D721Med (cell line): Measurements from ENCODE around the gene HOMER3.

Experiments
- DNase-seq: peaks from one replicate; pipeline ENCODE4 v3.0.0; 2011; ENCODE audit warnings: low spot score; ENCODE audit not compliant: insufficient read length
- FAIRE-seq: peaks from 2 replicates; lab custom pipeline; 2011; peaks lifted over from hg19 to GRCh38; lab: Jason Lieb, UNC
- TF ChIP-seq, protein P1 (sequence below): IDR thresholded peaks from 2 replicates; pipeline ENCODE4 v1.5.1; 2012; ENCODE audit warnings: mild to moderate bottlenecking, control low read depth; ENCODE audit not compliant: insufficient read depth; ENCODE audit errors: missing control alignments

Gene HOMER3

GRCh38 chr19:18894254-18895037 lies 46.6 kb downstream of the HOMER3 start:
- FAIRE-seq (no peak), DNase-seq (peak; percentile 99)
- TF ChIP-seq, protein P1, sequence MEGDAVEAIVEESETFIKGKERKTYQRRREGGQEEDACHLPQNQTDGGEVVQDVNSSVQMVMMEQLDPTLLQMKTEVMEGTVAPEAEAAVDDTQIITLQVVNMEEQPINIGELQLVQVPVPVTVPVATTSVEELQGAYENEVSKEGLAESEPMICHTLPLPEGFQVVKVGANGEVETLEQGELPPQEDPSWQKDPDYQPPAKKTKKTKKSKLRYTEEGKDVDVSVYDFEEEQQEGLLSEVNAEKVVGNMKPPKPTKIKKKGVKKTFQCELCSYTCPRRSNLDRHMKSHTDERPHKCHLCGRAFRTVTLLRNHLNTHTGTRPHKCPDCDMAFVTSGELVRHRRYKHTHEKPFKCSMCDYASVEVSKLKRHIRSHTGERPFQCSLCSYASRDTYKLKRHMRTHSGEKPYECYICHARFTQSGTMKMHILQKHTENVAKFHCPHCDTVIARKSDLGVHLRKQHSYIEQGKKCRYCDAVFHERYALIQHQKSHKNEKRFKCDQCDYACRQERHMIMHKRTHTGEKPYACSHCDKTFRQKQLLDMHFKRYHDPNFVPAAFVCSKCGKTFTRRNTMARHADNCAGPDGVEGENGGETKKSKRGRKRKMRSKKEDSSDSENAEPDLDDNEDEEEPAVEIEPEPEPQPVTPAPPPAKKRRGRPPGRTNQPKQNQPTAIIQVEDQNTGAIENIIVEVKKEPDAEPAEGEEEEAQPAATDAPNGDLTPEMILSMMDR, result no peak

DNA sequence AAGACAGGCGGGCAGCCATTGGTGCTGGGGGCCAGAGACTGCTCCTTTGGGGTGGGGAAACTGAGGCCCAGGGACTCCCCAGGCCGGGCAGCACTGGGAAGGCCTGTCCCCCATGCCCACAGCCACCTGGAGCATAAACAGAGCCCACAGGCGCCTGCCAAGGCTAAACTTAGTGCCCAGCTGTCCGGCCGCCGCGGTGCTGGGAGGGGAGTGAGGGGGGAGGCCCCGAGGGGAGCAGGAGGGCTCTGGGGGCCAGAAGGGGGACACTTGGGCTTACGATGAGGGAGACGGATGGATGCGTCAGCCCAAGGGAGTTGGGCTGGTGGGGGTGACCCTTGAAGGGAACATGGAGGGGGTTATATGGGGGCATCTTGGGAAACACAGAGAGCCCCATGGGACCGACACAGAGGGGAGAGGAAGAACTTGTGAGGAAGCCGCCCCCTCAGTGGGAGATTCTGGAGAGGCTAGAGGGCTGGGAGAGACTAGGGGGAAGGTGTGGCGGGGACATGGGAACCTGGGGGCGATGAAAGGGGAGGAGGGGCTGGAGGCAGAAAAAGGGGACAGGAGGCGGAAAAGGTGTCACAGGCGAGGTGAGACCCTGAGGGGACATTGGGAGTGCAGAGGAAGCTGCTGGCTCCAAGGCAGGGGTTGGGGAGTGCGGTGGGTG lies 47.3 kb downstream of the HOMER3 start:
- DNase-seq (no peak), FAIRE-seq (no peak)
- TF ChIP-seq, protein P1, result no peak

GRCh38 chr19:18889949-18890745 lies 50.9 kb downstream of the HOMER3 start:
- DNase-seq (no peak), FAIRE-seq (no peak)
- TF ChIP-seq, protein P1, result no peak

DNA sequence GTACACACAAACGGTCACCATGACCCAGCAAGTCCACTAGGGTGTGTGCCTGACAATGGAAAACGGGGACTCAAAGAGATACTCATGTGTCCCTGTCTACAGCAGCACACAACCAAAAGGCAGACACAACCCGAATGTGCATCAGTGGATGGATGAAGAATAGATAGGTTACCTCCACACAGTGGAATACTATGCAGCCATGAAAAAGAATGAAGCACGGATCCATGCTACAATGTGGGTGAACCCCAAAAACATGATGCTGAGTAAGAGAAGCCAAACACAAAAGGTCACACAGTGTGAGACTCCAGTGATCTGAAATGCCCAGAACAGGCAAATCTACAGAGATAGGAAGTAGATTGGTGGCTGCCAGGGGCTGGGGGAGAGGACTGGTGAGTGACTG lies 54.0 kb downstream of the HOMER3 start:
- TF ChIP-seq, protein P1, result no peak
- FAIRE-seq (no peak), DNase-seq (no peak)

- FAIRE-seq, result no peak
- DNase-seq, result no peak
- TF ChIP-seq, protein P1, result no peak
Measured at GRCh38 chr19:18883526-18884304, 57.3 kb downstream of the HOMER3 start.

- FAIRE-seq, result no peak
- TF ChIP-seq, protein P1, result no peak
- no peak for DNase-seq
Measured at GRCh38 chr19:18881491-18881890, 59.5 kb downstream of the HOMER3 start.
